Activated CD4-positive, alpha-beta T cell treated with anti-CD3 and anti-CD28 coated beads for 48 hours (primary cell): ENCODE results near the gene OR2T3.
"Not testable (repeated sequence)": the region's sequence is repeated elsewhere in the genome, so short reads cannot be mapped to it uniquely, and the experiment has no call there.

ENCODE experiments used
- DNase-seq: peaks from one replicate; pipeline ENCODE4 v3.0.0-alpha.2; 2020

Gene OR2T3, protein sequence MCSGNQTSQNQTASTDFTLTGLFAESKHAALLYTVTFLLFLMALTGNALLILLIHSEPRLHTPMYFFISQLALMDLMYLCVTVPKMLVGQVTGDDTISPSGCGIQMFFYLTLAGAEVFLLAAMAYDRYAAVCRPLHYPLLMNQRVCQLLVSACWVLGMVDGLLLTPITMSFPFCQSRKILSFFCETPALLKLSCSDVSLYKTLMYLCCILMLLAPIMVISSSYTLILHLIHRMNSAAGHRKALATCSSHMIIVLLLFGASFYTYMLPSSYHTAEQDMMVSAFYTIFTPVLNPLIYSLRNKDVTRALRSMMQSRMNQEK

DNA sequence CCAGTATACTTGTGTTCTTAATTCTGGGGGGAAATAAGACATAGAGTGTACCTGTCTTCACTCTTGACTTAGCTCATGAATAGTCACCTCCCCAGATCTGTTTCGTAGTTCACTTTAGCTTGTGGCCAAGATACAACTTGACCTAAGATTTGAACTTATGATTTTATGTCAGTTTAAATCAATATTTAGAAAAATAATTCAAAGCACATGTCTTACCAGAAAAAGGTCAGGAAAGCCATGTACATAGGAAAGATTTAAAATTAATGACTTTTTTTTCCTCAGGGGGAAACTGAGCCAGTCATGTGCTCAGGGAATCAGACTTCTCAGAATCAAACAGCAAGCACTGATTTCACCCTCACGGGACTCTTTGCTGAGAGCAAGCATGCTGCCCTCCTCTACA lies at the start of gene OR2T3:
Gene OR2T3 (plus strand): TSS at position 301 of the 400 bp plus-strand sequence. CDS start 0 bp downstream, at position 301.
- not testable (repeated sequence) for DNase-seq

DNA sequence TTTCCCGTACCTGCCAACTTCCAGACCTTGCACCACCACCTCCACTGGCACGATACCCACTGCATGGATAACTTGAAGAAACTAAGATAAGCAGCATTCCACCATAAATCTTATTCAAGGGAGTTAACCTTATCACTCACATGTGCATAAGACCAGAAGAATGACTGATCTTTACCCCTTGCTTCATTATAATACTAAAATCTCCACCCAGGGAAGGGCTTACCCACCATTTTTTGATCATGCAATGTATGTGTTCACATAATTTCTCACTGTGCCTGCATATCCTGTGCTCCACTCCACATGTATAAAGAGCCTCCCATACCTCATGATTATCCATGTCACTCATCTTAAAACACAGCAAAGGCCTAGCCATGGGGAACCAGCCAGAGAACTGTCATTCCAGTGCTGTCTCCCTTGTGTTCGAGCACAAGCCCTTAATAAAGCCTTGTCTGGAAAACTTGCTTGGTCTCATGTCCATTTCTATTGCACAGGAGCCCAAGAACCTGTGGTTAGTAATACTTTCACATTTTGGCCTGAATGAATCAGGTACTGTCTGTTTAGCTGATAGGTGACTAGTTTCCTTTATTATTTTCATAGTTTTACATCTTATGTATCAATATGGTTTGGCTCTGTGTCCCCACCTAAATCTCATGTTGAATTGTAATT lies 45.5 kb upstream of the OR2T3 start:
- DNase-seq, result not testable (repeated sequence)

DNA sequence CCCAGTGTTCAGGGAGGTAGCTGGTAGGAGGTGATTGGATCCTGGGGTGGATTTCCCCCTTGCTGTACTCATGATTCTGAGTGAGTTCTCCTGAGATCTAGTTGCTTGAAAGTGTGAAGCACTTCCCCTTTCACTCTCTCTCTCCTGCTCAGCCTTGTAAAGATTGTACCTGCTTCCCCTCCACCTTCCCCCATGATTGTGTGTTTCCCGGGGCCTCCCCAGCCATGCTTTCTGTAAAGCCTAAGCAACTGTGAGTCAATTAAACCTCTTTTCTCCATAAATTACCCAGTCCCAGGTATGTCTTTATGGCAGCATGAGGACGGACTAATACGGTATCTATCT lies 45.0 kb upstream of the OR2T3 start:
- DNase-seq, result not testable (repeated sequence)

- DNase-seq, result not testable (repeated sequence)
Observed at GRCh38 chr1:248431683-248432082, 41.5 kb upstream of the OR2T3 start.

DNA sequence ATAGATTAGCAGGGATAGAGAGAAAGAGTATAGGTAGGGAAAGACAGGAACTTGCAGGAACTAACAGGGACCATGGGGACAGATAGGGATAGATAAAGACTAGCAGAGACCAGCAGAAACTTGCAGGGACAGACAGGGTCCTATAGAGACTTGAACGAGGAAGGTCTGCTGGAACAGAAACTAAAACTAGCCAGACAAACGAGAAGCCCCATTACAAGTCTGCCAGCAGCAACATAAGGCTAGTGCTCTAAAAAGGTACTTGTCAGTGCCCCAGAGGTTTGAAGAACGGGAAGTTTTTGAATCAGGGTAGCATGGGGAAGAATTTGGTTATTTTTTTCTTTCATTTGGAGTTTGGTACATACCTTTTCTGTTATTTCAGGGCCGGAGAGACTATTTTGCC lies 41.0 kb upstream of the OR2T3 start:
- not testable (repeated sequence) for DNase-seq

- not testable (repeated sequence) for DNase-seq
Observed at GRCh38 chr1:248433811-248434415, 39.2 kb upstream of the OR2T3 start.

- DNase-seq, result not testable (repeated sequence)
Observed at GRCh38 chr1:248434913-248435312, 38.2 kb upstream of the OR2T3 start.

DNA sequence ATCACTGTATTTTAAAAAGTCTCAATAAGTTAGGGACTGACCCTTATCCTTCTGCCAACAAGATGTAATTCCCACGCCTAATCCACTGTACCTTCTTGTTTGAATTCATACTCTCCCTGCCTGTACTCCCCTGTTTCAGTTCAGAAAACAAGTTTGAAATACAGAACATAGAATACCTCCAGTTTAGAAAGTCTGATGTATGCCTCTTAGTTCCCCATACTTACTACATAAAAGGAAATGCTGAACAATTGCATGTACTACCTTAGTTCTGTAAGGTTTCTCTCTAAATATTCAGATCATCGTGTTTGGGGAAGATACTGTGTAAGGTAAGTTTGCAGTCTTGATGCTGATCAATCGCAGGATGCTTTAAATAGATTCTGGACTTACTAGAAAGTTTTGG lies 36.8 kb upstream of the OR2T3 start:
- not testable (repeated sequence) for DNase-seq

GRCh38 chr1:248438668-248439067 lies 34.5 kb upstream of the OR2T3 start:
- DNase-seq, result not testable (repeated sequence)

DNA sequence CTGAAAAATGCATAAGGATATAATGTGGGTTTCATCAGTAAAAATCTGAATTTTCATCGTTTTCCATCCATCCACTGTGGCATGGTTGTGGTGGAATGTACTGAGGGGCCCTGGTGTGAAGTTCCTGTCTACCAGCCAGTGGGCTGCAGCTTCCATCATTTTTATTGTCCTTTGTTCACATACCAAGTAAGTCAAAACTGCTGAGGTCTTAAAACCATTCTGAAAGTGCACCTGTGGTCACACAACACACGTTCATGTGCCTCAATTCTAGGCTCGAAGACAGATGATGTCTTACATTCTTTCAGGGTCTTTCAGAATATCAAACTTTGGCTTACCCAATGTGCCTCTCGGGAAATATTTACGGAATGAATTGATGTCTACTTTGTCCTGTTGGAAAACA lies 33.9 kb upstream of the OR2T3 start:
- DNase-seq, result not testable (repeated sequence)

DNA sequence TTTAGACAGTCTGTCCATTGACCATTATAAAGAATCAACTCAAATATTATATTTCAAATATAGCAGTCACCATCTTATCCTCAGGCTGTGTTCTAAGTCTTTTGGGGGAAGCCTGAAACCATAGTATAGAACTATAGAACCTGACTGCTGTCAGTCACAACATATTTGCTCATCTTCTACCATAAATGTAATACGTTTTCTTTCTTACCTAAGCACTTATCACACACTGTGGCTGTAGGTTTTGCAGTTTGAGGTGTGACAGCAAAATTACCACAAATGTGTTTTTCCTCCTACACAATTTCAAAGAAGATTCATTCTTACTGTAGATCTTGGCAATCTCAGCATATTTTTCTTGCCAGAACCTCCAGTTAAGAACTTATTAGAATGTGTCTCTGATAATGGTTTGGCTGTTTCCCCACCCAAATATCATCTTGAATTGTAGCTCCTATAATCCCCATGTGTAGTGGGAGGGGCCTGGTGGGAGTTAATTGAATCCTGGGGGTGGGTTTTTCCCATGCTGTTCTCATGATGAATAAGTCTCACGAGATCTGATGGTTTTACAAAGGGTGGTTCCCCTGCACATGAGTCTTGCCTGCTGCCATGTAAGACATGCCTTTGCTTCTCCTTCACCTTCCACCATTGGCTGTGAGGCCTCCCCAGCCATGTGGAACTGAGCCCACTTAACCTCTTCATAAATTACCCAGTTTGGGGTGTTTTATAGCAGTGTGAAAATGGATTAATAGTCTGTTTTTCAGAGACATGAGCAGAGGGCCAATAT lies 30.5 kb upstream of the OR2T3 start:
- not testable (repeated sequence) for DNase-seq

DNA sequence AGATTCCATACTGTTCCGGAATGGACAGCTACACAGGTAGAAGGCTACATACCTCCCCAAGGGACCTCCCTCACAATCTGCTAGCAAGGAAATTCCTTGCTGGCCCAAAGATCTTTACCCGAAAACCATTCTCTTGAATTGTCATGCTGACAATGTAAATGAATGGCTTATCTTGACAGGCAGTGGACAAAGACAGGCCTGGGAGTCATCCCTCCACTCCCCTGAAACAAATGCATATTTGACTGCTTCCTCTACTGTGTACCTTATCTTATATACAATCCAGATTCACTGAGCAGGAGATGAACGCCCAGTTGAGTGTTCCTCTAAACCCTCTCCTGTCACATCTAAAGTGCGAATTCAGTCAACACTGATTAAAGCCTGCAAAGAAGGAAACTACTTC lies 28.5 kb upstream of the OR2T3 start:
- not testable (repeated sequence) for DNase-seq

DNA sequence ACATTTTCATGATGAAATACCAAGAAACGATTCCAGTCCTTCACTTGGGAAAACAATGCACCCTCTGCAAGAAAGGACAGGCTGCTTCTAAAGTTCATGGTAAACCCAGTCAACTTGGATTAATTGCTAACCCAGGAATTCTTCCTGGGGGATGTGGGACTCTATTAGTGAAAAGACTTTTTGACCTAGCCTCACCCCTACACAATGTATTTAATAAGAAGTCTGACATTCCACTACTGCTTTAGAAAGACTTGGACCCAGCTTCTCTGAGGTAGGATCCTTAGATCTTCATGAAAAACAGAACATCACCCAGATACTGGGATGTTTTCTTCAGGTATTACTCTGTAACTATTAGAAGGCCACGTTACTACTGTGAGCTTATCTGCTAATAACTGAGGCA lies 27.8 kb upstream of the OR2T3 start, which contains the start of gene OR2T2:
Gene OR2T2 (plus strand): TSS at position 239 of the 400 bp plus-strand sequence. CDS start 7,161 bp downstream, outside the sequence.
- not testable (repeated sequence) for DNase-seq

GRCh38 chr1:248448409-248449074 lies 24.6 kb upstream of the OR2T3 start:
- DNase-seq, result not testable (repeated sequence)

GRCh38 chr1:248449821-248450465 lies 23.2 kb upstream of the OR2T3 start:
- DNase-seq, result not testable (repeated sequence)

DNA sequence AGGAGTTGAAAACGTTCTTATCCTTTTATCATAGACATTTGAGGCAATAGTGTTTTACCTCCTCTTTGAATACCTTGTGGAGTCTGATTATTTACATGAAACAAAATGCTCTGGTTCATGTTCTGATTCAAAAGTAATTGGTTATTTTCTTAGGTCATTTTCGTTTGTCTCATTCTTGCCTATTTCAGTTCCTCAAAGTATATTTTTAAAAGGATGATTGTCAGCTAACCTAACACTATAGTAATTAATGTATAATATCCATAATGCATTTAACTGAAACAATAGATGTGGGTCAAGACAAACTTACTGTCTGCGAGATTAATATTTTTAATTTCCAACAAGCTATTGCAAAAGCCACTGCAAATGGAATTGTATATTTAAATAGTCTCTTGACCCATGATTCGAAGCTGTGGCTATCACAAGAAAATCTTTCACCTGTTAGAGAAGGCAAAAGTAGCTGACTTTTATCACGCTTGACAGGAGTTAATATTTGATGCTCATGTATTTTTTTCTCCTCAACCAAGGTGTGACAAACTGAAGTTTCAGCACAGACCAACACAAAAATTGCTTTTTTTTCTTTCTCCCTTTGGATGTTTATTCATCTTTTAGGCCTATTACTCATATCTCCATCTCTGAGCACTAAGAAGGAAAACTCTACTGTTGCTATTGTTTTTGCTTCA lies 22.5 kb upstream of the OR2T3 start:
- DNase-seq, result not testable (repeated sequence)

GRCh38 chr1:248453619-248454018 lies 19.5 kb upstream of the OR2T3 start:
- not testable (repeated sequence) for DNase-seq

- DNase-seq, result not testable (repeated sequence)
Observed at GRCh38 chr1:248455045-248455444, 18.1 kb upstream of the OR2T3 start.

DNA sequence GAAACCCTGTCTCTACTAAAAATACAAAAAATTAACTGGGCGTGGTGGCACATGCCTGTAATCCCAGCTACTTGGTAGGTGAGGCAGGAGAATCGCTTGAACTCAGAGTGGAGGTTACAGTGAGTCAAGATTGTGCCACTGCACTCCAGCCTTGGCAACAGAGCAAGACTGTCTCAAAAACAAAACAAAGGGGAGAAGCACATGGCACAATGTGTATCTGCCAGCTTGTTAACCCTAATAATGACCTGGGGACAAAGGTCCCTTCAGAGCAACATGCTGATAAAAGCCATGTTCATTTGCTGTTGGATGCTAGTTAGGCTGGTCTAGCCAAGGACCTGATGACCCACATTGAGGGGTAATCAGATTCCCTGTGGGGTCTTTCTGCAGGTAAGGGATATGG lies 16.5 kb upstream of the OR2T3 start:
- DNase-seq, result not testable (repeated sequence)

- DNase-seq, result not testable (repeated sequence)
Observed at GRCh38 chr1:248459117-248459516, 14.0 kb upstream of the OR2T3 start.

DNA sequence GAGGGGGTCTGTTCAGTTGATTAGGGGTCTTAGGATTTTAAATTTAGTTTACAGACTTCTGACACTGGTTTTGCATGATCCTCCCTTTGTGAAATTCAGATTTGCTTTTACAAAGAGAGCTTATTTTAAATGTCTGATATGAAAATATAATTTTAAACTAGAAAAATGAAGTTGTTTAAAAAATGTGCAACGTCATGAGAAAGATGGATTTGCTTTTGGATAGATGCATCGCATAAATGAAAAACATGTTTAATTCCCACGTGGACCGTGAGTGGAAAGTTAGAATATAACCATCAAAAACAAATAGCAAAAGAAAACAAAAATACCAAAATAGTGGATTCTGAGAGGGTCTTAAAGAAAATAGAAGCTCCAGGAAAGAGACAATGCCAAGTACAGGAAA lies 2.0 kb upstream of the OR2T3 start:
- DNase-seq, result no peak
